NCI-H460 (cell line): ENCODE data around the gene KLF7. TPM values are rescaled to one million over a fixed set of nuclear protein-coding genes. Genes with fewer than 3 reads are reported as not detected.

ENCODE experiments used
- DNase-seq: peaks from one replicate; pipeline ENCODE4 v3.0.0-alpha.2; 2016; ENCODE audit warnings: low read depth; ENCODE audit errors: extremely low read depth
- total RNA-seq: library from RNA; depleted of rRNA; stranded (reverse); fragments of >200 nt; shearing (Covaris generic); gene quantifications from 2 replicates; pipeline ENCODE4 v1.2.3, GENCODE V29; 2014

Gene KLF7
- total RNA-seq, 1 experiment from 2014 or later: 22.3 TPM

- no peak for DNase-seq
Measured at GRCh38 chr2:207150284-207150683, 15.5 kb downstream of the KLF7 start.

GRCh38 chr2:207149249-207150213, 16.2 kb downstream of the KLF7 start:
- no peak for DNase-seq

- no peak for DNase-seq
Measured at GRCh38 chr2:207148020-207148419, 17.7 kb downstream of the KLF7 start.

- DNase-seq: no peak
Measured at GRCh38 chr2:207144173-207144785, 21.5 kb downstream of the KLF7 start.

GRCh38 chr2:207143215-207144172, 22.3 kb downstream of the KLF7 start:
- no peak for DNase-seq

GRCh38 chr2:207142461-207142860, 23.3 kb downstream of the KLF7 start:
- DNase-seq: no peak

GRCh38 chr2:207141386-207141785, 24.4 kb downstream of the KLF7 start:
- no peak for DNase-seq

- DNase-seq: no peak
Measured at GRCh38 chr2:207140265-207140664, 25.5 kb downstream of the KLF7 start.

GRCh38 chr2:207139552-207139951, 26.2 kb downstream of the KLF7 start:
- DNase-seq: no peak

- no peak for DNase-seq
Measured at GRCh38 chr2:207138627-207139297, 27.0 kb downstream of the KLF7 start.

- no peak for DNase-seq
Measured at GRCh38 chr2:207137596-207138337, 28.0 kb downstream of the KLF7 start.

GRCh38 chr2:207136874-207137273, 28.9 kb downstream of the KLF7 start:
- no peak for DNase-seq

GRCh38 chr2:207135801-207136457, 29.8 kb downstream of the KLF7 start:
- DNase-seq: no peak

- no peak for DNase-seq
Measured at GRCh38 chr2:207135340-207135739, 30.4 kb downstream of the KLF7 start.

GRCh38 chr2:207133820-207134519, 31.8 kb downstream of the KLF7 start:
- no peak for DNase-seq

GRCh38 chr2:207133458-207133819, 32.3 kb downstream of the KLF7 start:
- no peak for DNase-seq

GRCh38 chr2:207132019-207132418, 33.7 kb downstream of the KLF7 start:
- no peak for DNase-seq

GRCh38 chr2:207131594-207131993, 34.2 kb downstream of the KLF7 start:
- DNase-seq: no peak
